ENCODE results near the gene PACS1. TPM values are rescaled to one million over a fixed set of nuclear protein-coding genes. Genes with fewer than 3 reads are reported as not detected.

The PACS1 gene
- polyA plus RNA-seq, 1 donor, result 30.3 TPM

- Histone ChIP-seq H3K9me3 (ENCODE audit: control insufficient read depth, low read depth, low read length) (no peaks in the 10 kb centered on the region), H3K4me1 (ENCODE audit: control insufficient read depth, insufficient read depth, low read length) (peaks cover 6% of the 10 kb centered on the region), H3K4me3 (ENCODE audit: low read length) (no peak overlapping the region), H3K27ac (ENCODE audit: low read length) (no peak overlapping the region), H3K36me3 (ENCODE audit: control insufficient read depth, insufficient read depth, low read length) (peaks cover 87% of the 10 kb centered on the region), H3K27me3 (ENCODE audit: control insufficient read depth, insufficient read depth, low read length) (no peaks in the 10 kb centered on the region)
- WGBS (ENCODE audit: insufficient coverage, low lambda C conversion rate), result no CpG with 5 or more reads among the region's 1 CpG
- DNase-seq, result no peak
These were observed 5.5 kb upstream of the PACS1 start for GRCh38 chr11:66064571-66064970.

- no peaks in the 10 kb centered on the region for H3K9me3 ChIP-seq (ENCODE audit: control insufficient read depth, low read depth, low read length)
- H3K4me3 ChIP-seq (ENCODE audit: low read length), result no peak overlapping the region
- no CpG with 5 or more reads among the region's 3 CpGs for WGBS (ENCODE audit: insufficient coverage, low lambda C conversion rate)
- H3K27me3 ChIP-seq (ENCODE audit: control insufficient read depth, insufficient read depth, low read length), result no peaks in the 10 kb centered on the region
- no peak overlapping the region for H3K27ac ChIP-seq (ENCODE audit: low read length)
- peaks cover 13% of the 10 kb centered on the region for H3K4me1 ChIP-seq (ENCODE audit: control insufficient read depth, insufficient read depth, low read length)
- DNase-seq, result no peak
- H3K36me3 ChIP-seq (ENCODE audit: control insufficient read depth, insufficient read depth, low read length), result peaks cover 65% of the 10 kb centered on the region
These were observed 3.3 kb upstream of the PACS1 start for GRCh38 chr11:66066751-66067150.

- no CpG with 5 or more reads among the region's 4 CpGs for WGBS (ENCODE audit: insufficient coverage, low lambda C conversion rate)
- H3K36me3 ChIP-seq (ENCODE audit: control insufficient read depth, insufficient read depth, low read length), result peaks cover 60% of the 10 kb centered on the region
- no peak for DNase-seq
- no peak overlapping the region for H3K27ac ChIP-seq (ENCODE audit: low read length)
- no peak overlapping the region for H3K4me3 ChIP-seq (ENCODE audit: low read length)
- peaks cover 14% of the 10 kb centered on the region for H3K4me1 ChIP-seq (ENCODE audit: control insufficient read depth, insufficient read depth, low read length)
- no peaks in the 10 kb centered on the region for H3K27me3 ChIP-seq (ENCODE audit: control insufficient read depth, insufficient read depth, low read length)
- H3K9me3 ChIP-seq (ENCODE audit: control insufficient read depth, low read depth, low read length), result no peaks in the 10 kb centered on the region
These were observed 2.4 kb upstream of the PACS1 start for GRCh38 chr11:66067640-66068039.

GRCh38 chr11:66068154-66068821 lies 1.8 kb upstream of the PACS1 start:
- WGBS (ENCODE audit: insufficient coverage, low lambda C conversion rate), result no CpG with 5 or more reads among the region's 17 CpGs
- Histone ChIP-seq H3K27me3 (ENCODE audit: control insufficient read depth, insufficient read depth, low read length) (no peaks in the 10 kb centered on the region), H3K27ac (ENCODE audit: low read length) (peak overlapping the region; percentile 70), H3K36me3 (ENCODE audit: control insufficient read depth, insufficient read depth, low read length) (peaks cover 53% of the 10 kb centered on the region), H3K4me3 (ENCODE audit: low read length) (no peak overlapping the region), H3K4me1 (ENCODE audit: control insufficient read depth, insufficient read depth, low read length) (peaks cover 14% of the 10 kb centered on the region), H3K9me3 (ENCODE audit: control insufficient read depth, low read depth, low read length) (no peaks in the 10 kb centered on the region)
- DNase-seq, result peak; percentile 55 to 63

- Histone ChIP-seq H3K27me3 (ENCODE audit: control insufficient read depth, insufficient read depth, low read length) (no peaks in the 10 kb centered on the region), H3K9me3 (ENCODE audit: control insufficient read depth, low read depth, low read length) (no peaks in the 10 kb centered on the region), H3K36me3 (ENCODE audit: control insufficient read depth, insufficient read depth, low read length) (peaks cover 46% of the 10 kb centered on the region), H3K27ac (ENCODE audit: low read length) (peak overlapping the region; percentile 70), H3K4me1 (ENCODE audit: control insufficient read depth, insufficient read depth, low read length) (peaks cover 14% of the 10 kb centered on the region), H3K4me3 (ENCODE audit: low read length) (peak overlapping the region; percentile 52)
- no CpG with 5 or more reads among the region's 14 CpGs for WGBS (ENCODE audit: insufficient coverage, low lambda C conversion rate)
- DNase-seq, result peak in 1 of 2 donors; percentile 42
These were observed 953 bp upstream of the PACS1 start for GRCh38 chr11:66068923-66069714.

- Histone ChIP-seq H3K27ac (ENCODE audit: low read length) (no peak overlapping the region), H3K9me3 (ENCODE audit: control insufficient read depth, low read depth, low read length) (no peaks in the 10 kb centered on the region), H3K4me3 (ENCODE audit: low read length) (peak overlapping the region; percentile 62), H3K4me1 (ENCODE audit: control insufficient read depth, insufficient read depth, low read length) (peaks cover 14% of the 10 kb centered on the region), H3K36me3 (ENCODE audit: control insufficient read depth, insufficient read depth, low read length) (peaks cover 35% of the 10 kb centered on the region), H3K27me3 (ENCODE audit: control insufficient read depth, insufficient read depth, low read length) (no peaks in the 10 kb centered on the region)
- DNase-seq, result peak in 1 of 2 donors; percentile 55
- no CpG with 5 or more reads among the region's 60 CpGs for WGBS (ENCODE audit: insufficient coverage, low lambda C conversion rate)
These were observed 720 bp downstream of the PACS1 start for GRCh38 chr11:66070604-66071380.

- Histone ChIP-seq H3K4me3 (ENCODE audit: low read length) (peak overlapping the region; percentile 62), H3K4me1 (ENCODE audit: control insufficient read depth, insufficient read depth, low read length) (peaks cover 14% of the 10 kb centered on the region), H3K36me3 (ENCODE audit: control insufficient read depth, insufficient read depth, low read length) (peaks cover 29% of the 10 kb centered on the region), H3K9me3 (ENCODE audit: control insufficient read depth, low read depth, low read length) (no peaks in the 10 kb centered on the region), H3K27ac (ENCODE audit: low read length) (no peak overlapping the region), H3K27me3 (ENCODE audit: control insufficient read depth, insufficient read depth, low read length) (no peaks in the 10 kb centered on the region)
- DNase-seq, result no peak
- no CpG with 5 or more reads among the region's 2 CpGs for WGBS (ENCODE audit: insufficient coverage, low lambda C conversion rate)
These were observed 1.3 kb downstream of the PACS1 start for GRCh38 chr11:66071381-66071801.

GRCh38 chr11:66072081-66072480 lies 2.0 kb downstream of the PACS1 start:
- peaks cover 22% of the 10 kb centered on the region for H3K36me3 ChIP-seq (ENCODE audit: control insufficient read depth, insufficient read depth, low read length)
- H3K9me3 ChIP-seq (ENCODE audit: control insufficient read depth, low read depth, low read length), result no peaks in the 10 kb centered on the region
- H3K4me1 ChIP-seq (ENCODE audit: control insufficient read depth, insufficient read depth, low read length), result peaks cover 14% of the 10 kb centered on the region
- no CpG with 5 or more reads among the region's 3 CpGs for WGBS (ENCODE audit: insufficient coverage, low lambda C conversion rate)
- DNase-seq, result no peak
- no peak overlapping the region for H3K4me3 ChIP-seq (ENCODE audit: low read length)
- no peaks in the 10 kb centered on the region for H3K27me3 ChIP-seq (ENCODE audit: control insufficient read depth, insufficient read depth, low read length)
- no peak overlapping the region for H3K27ac ChIP-seq (ENCODE audit: low read length)

GRCh38 chr11:66072518-66072917 lies 2.4 kb downstream of the PACS1 start:
- H3K4me3 ChIP-seq (ENCODE audit: low read length), result no peak overlapping the region
- no peaks in the 10 kb centered on the region for H3K9me3 ChIP-seq (ENCODE audit: control insufficient read depth, low read depth, low read length)
- H3K27me3 ChIP-seq (ENCODE audit: control insufficient read depth, insufficient read depth, low read length), result no peaks in the 10 kb centered on the region
- no CpG with 5 or more reads among the region's 8 CpGs for WGBS (ENCODE audit: insufficient coverage, low lambda C conversion rate)
- H3K36me3 ChIP-seq (ENCODE audit: control insufficient read depth, insufficient read depth, low read length), result peaks cover 18% of the 10 kb centered on the region
- no peak for DNase-seq
- no peak overlapping the region for H3K27ac ChIP-seq (ENCODE audit: low read length)
- H3K4me1 ChIP-seq (ENCODE audit: control insufficient read depth, insufficient read depth, low read length), result peaks cover 14% of the 10 kb centered on the region

- H3K36me3 ChIP-seq (ENCODE audit: control insufficient read depth, insufficient read depth, low read length), result peaks cover 6% of the 10 kb centered on the region
- H3K4me3 ChIP-seq (ENCODE audit: low read length), result no peak overlapping the region
- no peak for DNase-seq
- no CpG with 5 or more reads among the region's 1 CpG for WGBS (ENCODE audit: insufficient coverage, low lambda C conversion rate)
- H3K4me1 ChIP-seq (ENCODE audit: control insufficient read depth, insufficient read depth, low read length), result peaks cover 14% of the 10 kb centered on the region
- no peak overlapping the region for H3K27ac ChIP-seq (ENCODE audit: low read length)
- H3K27me3 ChIP-seq (ENCODE audit: control insufficient read depth, insufficient read depth, low read length), result no peaks in the 10 kb centered on the region
- H3K9me3 ChIP-seq (ENCODE audit: control insufficient read depth, low read depth, low read length), result no peaks in the 10 kb centered on the region
These were observed 3.6 kb downstream of the PACS1 start for GRCh38 chr11:66073669-66074068.
